ENCODE measurements around the gene PTPN7.

Gene PTPN7

GRCh38 chr1:202106340-202107254 is 53.8 kb downstream of the PTPN7 start:
- no peak for DNase-seq (ENCODE audit: low read depth, low spot score)

- DNase-seq (ENCODE audit: low read depth, low spot score) = no peak
These were observed 54.6 kb downstream of the PTPN7 start for GRCh38 chr1:202105571-202106339.

GRCh38 chr1:202104073-202104472 is 56.3 kb downstream of the PTPN7 start:
- DNase-seq (ENCODE audit: low read depth, low spot score) = no peak

DNA sequence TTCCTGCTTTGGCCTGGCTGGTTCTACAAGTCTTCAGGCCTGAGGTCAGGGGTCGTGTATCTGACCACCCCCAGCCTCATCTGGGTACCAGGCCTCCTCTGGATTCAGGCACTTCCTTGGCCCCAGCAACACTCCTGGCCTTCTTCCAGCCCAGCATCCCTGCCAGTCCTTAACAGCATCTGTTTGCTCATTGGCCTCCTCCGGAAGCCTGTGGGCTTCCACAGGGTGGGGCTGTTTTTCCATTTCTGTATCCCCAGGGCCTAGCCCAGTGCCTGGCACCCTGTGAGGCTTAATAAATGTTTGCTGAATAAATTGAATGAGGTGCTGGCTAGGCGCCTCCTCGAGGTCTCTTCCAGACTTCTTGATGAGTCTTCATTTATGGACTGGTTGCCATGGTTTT is 59.2 kb downstream of the PTPN7 start:
- DNase-seq (ENCODE audit: low read depth, low spot score) = no peak

All from activated CD4-positive, CD25-positive, alpha-beta regulatory T cell treated with anti-CD3 and anti-CD28 coated beads, Interleukin-2, amount 50 U/mL, for 16 hours (primary cell).